C4-2B (cell line): ENCODE measurements around the gene CCSER1.
"Not testable (repeated sequence)": the region's sequence is repeated elsewhere in the genome, so short reads cannot be mapped to it uniquely, and the experiment has no call there.

Source experiments
- CTCF ChIP-seq: fragments of 450-650 bp; conservative IDR thresholded peaks from 2 replicates; pipeline ENCODE4 v1.5.1; 2017; ENCODE audit warnings: mild to moderate bottlenecking
- ZFX ChIP-seq: fragments of 450-650 bp; IDR thresholded peaks from 2 replicates; pipeline ENCODE4 v1.6.1; 2017

- TF ChIP-seq CTCF, ZFX: not testable (repeated sequence)
Measured at GRCh38 chr4:91358016-91358415, 1230.8 kb downstream of the CCSER1 start.
